Thyroid gland (tissue), 4 donors: ENCODE data around the gene MKI67. TPM values are rescaled to one million over a fixed set of nuclear protein-coding genes. Genes with fewer than 3 reads are reported as not detected.

Experiments used
- DNase-seq, 2 donors: peaks; one replicate each; pipeline ENCODE4 v3.0.0-alpha.2; 2019
- H3K27ac ChIP-seq, 3 donors: fragments of 200-600 bp; sonication (generic); 1 replicate in 2 of 3; 2 replicates in 1 of 3; pipeline ENCODE4 v1.5.1; 2016 to 2019; ENCODE audit warnings: mild to moderate bottlenecking in 1 of 3, moderate library complexity in 1 of 3
- H3K27me3 ChIP-seq: fragments of 200-600 bp; sonication (generic); one replicate; pipeline ENCODE4 v1.5.1; 2019
- H3K36me3 ChIP-seq, 2 donors: fragments of 200-600 bp; sonication (generic); one replicate each; pipeline ENCODE4 v1.5.1; 2016 to 2019
- H3K4me1 ChIP-seq, 2 donors: fragments of 200-600 bp; sonication (generic); one replicate each; pipeline ENCODE4 v1.5.1; 2017 to 2019
- H3K4me3 ChIP-seq, 3 donors: fragments of 200-600 bp; sonication (generic); replicated peaks in 1 of 3; 1 replicate in 2 of 3; 2 replicates in 1 of 3; pipeline ENCODE4 v1.5.1; 2016; ENCODE audit warnings: mild to moderate bottlenecking in 1 of 3
- H3K9me3 ChIP-seq: fragments of 200-600 bp; sonication (generic); one replicate; pipeline ENCODE4 v1.5.1; 2017
- CTCF ChIP-seq, 6 experiments: fragments of 200-600 bp in 3 of 6; fragments of 450-650 bp in 3 of 6; sonication (generic) in 3 of 6; IDR thresholded peaks; one replicate each; pipeline ENCODE4 v1.5.1; 2016 to 2019; ENCODE audit warnings: antibody characterized with exemption in 6 of 6, mild to moderate bottlenecking in 2 of 6, inconsistent platforms in 1 of 6, moderate library complexity in 1 of 6
- POLR2A ChIP-seq, 2 donors: fragments of 450-650 bp; IDR thresholded peaks; one replicate each; pipeline ENCODE4 v1.6.1; 2017; ENCODE audit warnings: antibody characterized with exemption in 2 of 2, mild to moderate bottlenecking in 2 of 2, moderate library complexity in 1 of 2
- WGBS, 2 donors: methylation state at CpG; one replicate each; pipeline ENCODE4 v1.1.5; 2017; 5-methylcytosine and 5-hydroxymethylcytosine counted together
- intact Hi-C: fragments of 100-400 bp; cut with DNase I; formaldehyde crosslinking; loops from one replicate; pipeline ENCODE4 v1.15.1; 2023
- total RNA-seq, 4 donors: library from RNA; depleted of rRNA; stranded (reverse); fragments of >200 nt; gene quantifications; one replicate each; pipeline ENCODE4 v1.2.3, GENCODE V29; 2016

Gene MKI67
- total RNA-seq, 4 donors from 2014 or later = 0.24 to 1.9 (median 0.76) TPM

GRCh38 chr10:128087884-128088709, 38.1 kb downstream of the MKI67 start:
- Histone ChIP-seq H3K9me3 (no peaks in the 10 kb centered on the region), H3K36me3 (no peaks in the 10 kb centered on the region), H3K27me3 (no peaks in the 10 kb centered on the region), H3K4me3 (no peak overlapping the region), H3K27ac (no peak overlapping the region), H3K4me1 (no peaks in the 10 kb centered on the region)
- 63 to 66% methylated on average over 12 of the region's 12 CpGs for WGBS, 2 donors
- TF ChIP-seq CTCF (IDR thresholded peaks at IDR 0.05) (no peak), POLR2A (IDR thresholded peaks at IDR 0.05) (no peak)
- no peak for DNase-seq
- intact Hi-C loops = no loop called here

- Histone ChIP-seq H3K36me3 (no peaks in the 10 kb centered on the region), H3K4me1 (no peaks in the 10 kb centered on the region), H3K27ac (no peak overlapping the region), H3K4me3 (no peak overlapping the region), H3K9me3 (no peaks in the 10 kb centered on the region), H3K27me3 (no peaks in the 10 kb centered on the region)
- intact Hi-C loops = no loop called here
- DNase-seq = no peak
- 53 to 59% methylated on average over 7 of the region's 7 CpGs for WGBS, 2 donors
- TF ChIP-seq CTCF (IDR thresholded peaks at IDR 0.05) (no peak), POLR2A (IDR thresholded peaks at IDR 0.05) (no peak)
Observed at GRCh38 chr10:128087146-128087883, 38.9 kb downstream of the MKI67 start.

GRCh38 chr10:128086003-128086863, 40.0 kb downstream of the MKI67 start:
- no peaks in the 10 kb centered on the region for H3K9me3 ChIP-seq
- no peak for DNase-seq
- intact Hi-C loops = no loop called here
- no peak overlapping the region for H3K4me3 ChIP-seq
- H3K27me3 ChIP-seq = no peaks in the 10 kb centered on the region
- H3K27ac ChIP-seq = no peak overlapping the region
- H3K4me1 ChIP-seq = no peaks in the 10 kb centered on the region
- no peaks in the 10 kb centered on the region for H3K36me3 ChIP-seq
- 65 to 79% methylated on average over 5 to 7 of the region's 10 CpGs for WGBS, 2 donors
- TF ChIP-seq POLR2A (IDR thresholded peaks at IDR 0.05) (no peak), CTCF (IDR thresholded peaks at IDR 0.05) (no peak)

- no peaks in the 10 kb centered on the region for H3K9me3 ChIP-seq
- no peak overlapping the region for H3K27ac ChIP-seq
- WGBS, 2 donors = 90 to 93% methylated on average over 8 of the region's 8 CpGs
- no peak for DNase-seq
- H3K36me3 ChIP-seq = no peaks in the 10 kb centered on the region
- TF ChIP-seq POLR2A (IDR thresholded peaks at IDR 0.05) (no peak), CTCF (IDR thresholded peaks at IDR 0.05) (no peak)
- no peak overlapping the region for H3K4me3 ChIP-seq
- no peaks in the 10 kb centered on the region for H3K4me1 ChIP-seq
- no peaks in the 10 kb centered on the region for H3K27me3 ChIP-seq
- intact Hi-C loops = no loop called here
Observed at GRCh38 chr10:128084991-128085390, 41.2 kb downstream of the MKI67 start.
